MCF 10A (cell line): ENCODE results near the gene EFNA2. TPM values are rescaled to one million over a fixed set of nuclear protein-coding genes. Genes with fewer than 3 reads are reported as not detected.

Source experiments
- BruUV-seq: library from RNA; stranded (reverse); fragments of 400-500 nt; replicated peaks from 2 replicates; lab custom pipeline; 2021; lab: Mats Ljungman, UMichigan
- CTCF ChIA-PET: fragments of 300-600 bp; sonication (Branson Sonifier 250); formaldehyde crosslinking; extraction: SDS; loops from one replicate; lab custom pipeline; 2021; ENCODE audit warnings: antibody characterized with exemption, inconsistent platforms; lab: Yijun Ruan, JAX
- POLR2A ChIA-PET: fragments of 300-600, 350-650 bp; sonication (Branson Sonifier 250); formaldehyde crosslinking; extraction: SDS; loops from one replicate; lab custom pipeline; 2020; ENCODE audit warnings: antibody characterized with exemption, inconsistent platforms; lab: Yijun Ruan, JAX
- DNase-seq: peaks from one replicate; pipeline ENCODE4 v3.0.0-alpha.2; 2018; ENCODE audit not compliant: unreplicated experiment
- H3K27ac Mint-ChIP-seq: one replicate; pipeline ENCODE4 v1.8.0; 2022; ENCODE audit warnings: mild to moderate bottlenecking, low read depth, mixed read lengths; ENCODE audit not compliant: unreplicated experiment
- H3K27me3 Mint-ChIP-seq: one replicate; pipeline ENCODE4 v1.8.0; 2022; ENCODE audit warnings: mixed read lengths; ENCODE audit not compliant: insufficient read depth, unreplicated experiment
- H3K36me3 Mint-ChIP-seq: one replicate; pipeline ENCODE4 v1.8.0; 2022; ENCODE audit warnings: mild to moderate bottlenecking, moderate library complexity, mixed read lengths; ENCODE audit not compliant: insufficient read depth, unreplicated experiment
- H3K4me1 Mint-ChIP-seq: one replicate; pipeline ENCODE4 v1.8.0; 2022; ENCODE audit warnings: mixed read lengths; ENCODE audit not compliant: insufficient read depth, unreplicated experiment
- H3K4me3 Mint-ChIP-seq: one replicate; pipeline ENCODE4 v1.8.0; 2022; ENCODE audit warnings: mild to moderate bottlenecking, moderate library complexity, mixed read lengths; ENCODE audit not compliant: unreplicated experiment
- H3K9me3 Mint-ChIP-seq: one replicate; pipeline ENCODE4 v1.8.0; 2022; ENCODE audit warnings: mixed read lengths; ENCODE audit not compliant: unreplicated experiment
- intact Hi-C: fragments of 100-400 bp; cut with micrococcal nuclease; formaldehyde crosslinking; loops from 2 replicates; pipeline ENCODE4 v1.14.1; 2022
- total RNA-seq: library from RNA; stranded (reverse); gene quantifications from 2 replicates; pipeline ENCODE4 v1.2.3, GENCODE V29; 2022
- TF ChIP-seq, protein P1 (sequence below): fragments of 200-600 bp; IDR thresholded peaks from one replicate; pipeline ENCODE4 v1.8.0; 2022; ENCODE audit warnings: antibody characterized with exemption, mild to moderate bottlenecking; ENCODE audit not compliant: unreplicated experiment

The EFNA2 gene
- total RNA-seq, 1 experiment from 2014 or later: not detected

DNA sequence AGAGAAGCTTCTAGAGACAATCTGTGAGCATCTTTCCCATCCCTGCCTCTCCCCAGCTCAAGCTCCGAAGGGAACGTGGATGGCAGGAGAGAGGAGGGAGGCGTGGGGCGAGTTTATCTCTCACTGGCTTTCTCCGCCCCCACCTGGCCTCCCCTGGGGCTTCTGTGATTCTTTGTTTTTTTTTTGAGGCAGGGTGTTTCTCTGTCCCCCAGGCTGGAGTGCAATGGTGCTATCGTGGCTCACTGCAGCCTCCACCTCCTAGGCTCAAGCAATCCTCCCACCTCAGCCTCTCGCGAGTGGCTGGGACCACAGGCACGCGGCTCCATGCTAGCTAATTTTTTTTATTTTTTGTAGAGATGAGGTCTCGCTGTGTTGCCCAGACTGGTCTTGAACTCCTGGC, 23.0 kb downstream of the EFNA2 start:
- Mint-ChIP-seq H3K9me3 (no peaks in the 10 kb centered on the region), H3K36me3 (no peaks in the 10 kb centered on the region), H3K4me1 (no peaks in the 10 kb centered on the region), H3K27me3 (no peaks in the 10 kb centered on the region), H3K4me3 (no peak overlapping the region), H3K27ac (no peak overlapping the region)
- DNase-seq: no peak
- CTCF ChIA-PET: interaction anchor here (0.6 kb wide), 1 partner anchor 30 kb away, joined by 3 read pairs; no protein-coding TSS in a partner anchor
- no TSS peak for BruUV-seq
- TF ChIP-seq, protein P1, sequence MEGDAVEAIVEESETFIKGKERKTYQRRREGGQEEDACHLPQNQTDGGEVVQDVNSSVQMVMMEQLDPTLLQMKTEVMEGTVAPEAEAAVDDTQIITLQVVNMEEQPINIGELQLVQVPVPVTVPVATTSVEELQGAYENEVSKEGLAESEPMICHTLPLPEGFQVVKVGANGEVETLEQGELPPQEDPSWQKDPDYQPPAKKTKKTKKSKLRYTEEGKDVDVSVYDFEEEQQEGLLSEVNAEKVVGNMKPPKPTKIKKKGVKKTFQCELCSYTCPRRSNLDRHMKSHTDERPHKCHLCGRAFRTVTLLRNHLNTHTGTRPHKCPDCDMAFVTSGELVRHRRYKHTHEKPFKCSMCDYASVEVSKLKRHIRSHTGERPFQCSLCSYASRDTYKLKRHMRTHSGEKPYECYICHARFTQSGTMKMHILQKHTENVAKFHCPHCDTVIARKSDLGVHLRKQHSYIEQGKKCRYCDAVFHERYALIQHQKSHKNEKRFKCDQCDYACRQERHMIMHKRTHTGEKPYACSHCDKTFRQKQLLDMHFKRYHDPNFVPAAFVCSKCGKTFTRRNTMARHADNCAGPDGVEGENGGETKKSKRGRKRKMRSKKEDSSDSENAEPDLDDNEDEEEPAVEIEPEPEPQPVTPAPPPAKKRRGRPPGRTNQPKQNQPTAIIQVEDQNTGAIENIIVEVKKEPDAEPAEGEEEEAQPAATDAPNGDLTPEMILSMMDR: no peak
- POLR2A ChIA-PET: no interaction called here
- intact Hi-C loops: no loop called here

DNA sequence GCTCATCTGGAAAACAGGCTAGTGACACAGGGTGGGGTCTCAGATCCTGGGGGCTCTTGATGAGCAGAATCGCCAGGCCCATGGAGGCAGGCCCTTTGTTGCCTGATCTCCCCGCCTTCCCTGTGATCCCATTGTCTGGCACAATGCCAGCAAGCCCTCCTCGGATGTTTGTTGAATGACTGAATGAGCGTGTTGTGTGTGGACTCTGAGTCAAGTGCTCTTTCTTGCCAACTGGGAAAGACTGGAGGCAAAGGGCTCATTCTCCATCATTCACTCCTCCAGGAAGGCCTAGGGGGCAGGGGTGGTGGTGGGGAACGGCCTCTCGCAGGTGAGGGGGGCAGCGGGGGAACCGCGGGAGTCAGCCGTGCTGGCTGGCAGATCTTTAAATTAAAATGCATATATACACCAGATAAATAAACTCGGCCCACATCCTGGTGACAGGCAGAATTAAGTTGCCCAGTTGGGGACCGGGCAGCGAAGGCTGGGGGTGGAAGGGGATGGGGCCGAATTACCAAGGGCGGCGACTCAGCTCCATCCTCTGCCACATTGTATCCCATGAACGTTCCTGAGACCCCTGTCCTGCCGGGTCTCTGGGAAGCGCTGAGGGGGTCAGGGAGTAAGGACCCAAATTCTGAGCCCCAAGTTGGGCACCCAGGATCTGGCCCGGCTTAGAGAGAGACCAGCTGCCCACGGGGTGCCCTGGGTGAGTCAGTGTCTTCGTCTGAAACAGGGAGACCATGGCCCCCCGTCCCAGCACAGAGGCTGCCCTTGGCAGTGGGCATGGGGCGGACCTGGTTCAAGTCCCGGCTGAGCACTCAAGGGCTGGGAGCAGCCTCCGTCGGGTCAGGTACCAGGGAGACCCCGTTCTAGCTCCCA, 24.5 kb downstream of the EFNA2 start:
- intact Hi-C loops: loop anchor here (10.0 kb wide), 1 partner anchor 75 kb away; the partner anchor contains the start of gene NDUFS7
- POLR2A ChIA-PET: no interaction called here
- Mint-ChIP-seq H3K4me1 (no peaks in the 10 kb centered on the region), H3K9me3 (no peaks in the 10 kb centered on the region), H3K4me3 (no peak overlapping the region), H3K27me3 (no peaks in the 10 kb centered on the region), H3K36me3 (no peaks in the 10 kb centered on the region), H3K27ac (no peak overlapping the region)
- CTCF ChIA-PET: no interaction called here
- TF ChIP-seq, protein P1: no peak
- no peak for DNase-seq
- BruUV-seq: no TSS peak

- no peak overlapping the region for H3K4me3 Mint-ChIP-seq
- intact Hi-C loops: loop anchor here (10.0 kb wide), 1 partner anchor 74 kb away; the partner anchor contains the start of gene NDUFS7
- CTCF ChIA-PET: no interaction called here
- BruUV-seq: no TSS peak
- no peak overlapping the region for H3K27ac Mint-ChIP-seq
- H3K4me1 Mint-ChIP-seq: no peaks in the 10 kb centered on the region
- POLR2A ChIA-PET: no interaction called here
- no peaks in the 10 kb centered on the region for H3K36me3 Mint-ChIP-seq
- no peaks in the 10 kb centered on the region for H3K9me3 Mint-ChIP-seq
- no peaks in the 10 kb centered on the region for H3K27me3 Mint-ChIP-seq
- TF ChIP-seq, protein P1: no peak
- no peak for DNase-seq
These were observed 25.1 kb downstream of the EFNA2 start for GRCh38 chr19:1310853-1311180.

GRCh38 chr19:1311543-1312091, 25.9 kb downstream of the EFNA2 start:
- Mint-ChIP-seq H3K4me3 (no peak overlapping the region), H3K4me1 (no peaks in the 10 kb centered on the region), H3K9me3 (no peaks in the 10 kb centered on the region), H3K27ac (no peak overlapping the region), H3K36me3 (no peaks in the 10 kb centered on the region), H3K27me3 (no peaks in the 10 kb centered on the region)
- DNase-seq: no peak
- TF ChIP-seq, protein P1: no peak
- CTCF ChIA-PET: interaction anchor here (0.9 to 1.4 kb wide), 2 partner anchors 32 to 62 kb away, joined by 4 to 8 read pairs; no protein-coding TSS in a partner anchor
- no TSS peak for BruUV-seq
- intact Hi-C loops: loop anchor here (10.0 kb wide), 1 partner anchor 73 kb away; the partner anchor contains the start of gene NDUFS7
- POLR2A ChIA-PET: interaction anchor here (1.5 kb wide), 1 partner anchor 43 kb away, joined by 4 read pairs; a partner anchor contains a TSS
